ENCODE data around the gene CCDC15.
"Not testable (repeated sequence)": the region's sequence is repeated elsewhere in the genome, so short reads cannot be mapped to it uniquely, and the experiment has no call there.

Gene CCDC15

GRCh38 chr11:125001079-125001778, 47.2 kb downstream of the CCDC15 start:
- DNase-seq (ENCODE audit: low read depth in 2 of 2) = no peak

DNA sequence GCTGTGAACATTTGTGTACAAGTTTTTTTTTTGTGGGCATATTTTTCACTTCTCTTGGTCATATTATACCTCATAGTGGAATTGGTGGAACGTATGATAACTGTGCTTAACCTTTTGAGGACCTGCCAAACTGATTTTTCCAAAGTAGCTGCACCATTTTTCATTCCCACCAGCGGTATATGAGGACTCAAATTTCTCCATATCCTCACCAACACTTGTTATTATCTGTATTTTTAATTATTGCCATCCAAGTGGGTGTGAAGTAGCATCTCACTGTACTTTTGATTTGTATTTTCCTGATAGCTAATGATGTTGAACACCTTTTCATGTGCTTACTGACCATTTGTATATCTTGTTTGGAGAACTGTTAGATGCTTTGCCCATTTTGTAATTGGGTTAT, 47.8 kb downstream of the CCDC15 start:
- no peak for DNase-seq (ENCODE audit: low read depth in 2 of 2)

GRCh38 chr11:125005491-125005890, 51.5 kb downstream of the CCDC15 start:
- DNase-seq (ENCODE audit: low read depth in 2 of 2) = no peak

DNA sequence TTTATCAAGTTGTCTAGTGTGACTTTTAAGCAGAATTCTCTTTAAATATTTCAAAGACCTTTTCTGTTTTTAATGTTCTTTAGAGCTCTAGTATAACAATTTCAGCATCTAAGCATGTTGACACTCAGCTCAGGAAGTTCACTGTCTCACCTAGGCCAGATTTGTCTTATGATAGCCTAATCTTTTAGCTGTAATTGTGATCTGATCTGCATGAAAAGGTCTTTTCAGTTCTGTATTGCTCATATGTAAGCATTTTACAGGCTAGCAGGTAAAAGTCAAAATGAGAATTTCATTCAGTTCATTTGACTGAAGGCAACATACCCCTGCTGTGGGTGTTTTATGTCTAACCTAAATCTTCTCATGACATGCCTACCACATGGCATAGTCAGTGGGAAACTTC, 62.4 kb downstream of the CCDC15 start:
- DNase-seq (ENCODE audit: low read depth in 2 of 2) = no peak

DNA sequence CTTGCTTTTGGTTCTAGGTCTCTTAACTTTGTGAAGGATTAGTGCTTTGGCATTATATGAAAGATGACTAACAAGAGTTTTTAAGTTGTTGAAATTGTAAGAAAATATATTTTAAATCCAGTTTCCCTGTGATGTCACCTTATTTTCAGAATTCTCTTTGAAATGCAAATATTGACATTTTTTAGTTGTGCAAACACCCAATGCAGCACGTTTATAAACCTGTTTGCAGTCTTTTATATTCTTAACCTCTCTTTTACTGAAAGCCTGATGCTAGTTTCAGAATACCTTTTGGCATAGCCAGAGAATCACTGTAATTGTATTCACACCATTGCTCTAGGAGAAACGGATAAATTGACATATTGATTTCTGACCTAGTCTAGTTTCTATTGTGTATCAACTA, 66.3 kb downstream of the CCDC15 start:
- no peak for DNase-seq (ENCODE audit: low read depth in 2 of 2)

DNA sequence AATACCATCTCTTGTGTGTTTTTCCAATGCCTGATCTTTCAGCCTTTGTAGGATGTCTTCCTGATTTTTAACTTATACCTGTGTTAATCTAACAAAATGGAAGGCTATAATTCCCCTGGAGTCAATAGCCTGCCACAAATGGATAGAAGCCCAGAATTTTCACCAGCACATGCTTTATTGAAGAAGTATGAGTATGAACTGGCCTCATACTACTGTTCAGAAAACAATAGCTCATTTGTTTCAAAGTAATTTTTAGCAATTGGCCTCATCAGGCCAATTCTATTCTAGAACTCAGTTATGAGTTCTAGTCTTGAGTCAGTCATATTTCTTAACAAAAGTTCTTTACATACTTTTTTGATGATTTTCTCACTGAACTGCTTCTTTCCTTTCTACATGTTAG, 68.5 kb downstream of the CCDC15 start:
- no peak for DNase-seq (ENCODE audit: low read depth in 2 of 2)

DNA sequence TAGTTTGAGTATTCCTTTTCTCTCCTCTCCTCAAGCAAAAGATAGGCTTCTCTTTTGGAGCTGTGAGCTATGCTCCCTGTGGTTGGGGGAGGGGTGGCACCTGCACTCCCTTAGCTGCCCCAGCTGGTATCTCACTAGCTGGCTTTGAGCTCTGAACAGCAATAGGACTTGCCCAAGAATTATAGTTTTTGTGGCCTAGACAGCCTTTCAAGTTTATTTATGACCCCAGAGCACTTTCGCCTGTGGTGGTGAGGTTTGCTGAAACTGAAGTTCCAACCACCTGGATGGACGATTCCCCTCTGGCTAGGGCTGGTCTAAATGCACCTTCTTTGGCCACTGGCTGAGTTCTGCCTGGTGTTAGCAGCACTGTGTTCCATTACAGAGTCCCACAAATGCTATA, 72.0 kb downstream of the CCDC15 start:
- no peak for DNase-seq (ENCODE audit: low read depth in 2 of 2)

GRCh38 chr11:125029431-125029830, 75.4 kb downstream of the CCDC15 start:
- DNase-seq (ENCODE audit: low read depth in 2 of 2) = not testable (repeated sequence)

- no peak for DNase-seq (ENCODE audit: low read depth in 2 of 2)
Observed at GRCh38 chr11:125036933-125037332, 82.9 kb downstream of the CCDC15 start.

DNA sequence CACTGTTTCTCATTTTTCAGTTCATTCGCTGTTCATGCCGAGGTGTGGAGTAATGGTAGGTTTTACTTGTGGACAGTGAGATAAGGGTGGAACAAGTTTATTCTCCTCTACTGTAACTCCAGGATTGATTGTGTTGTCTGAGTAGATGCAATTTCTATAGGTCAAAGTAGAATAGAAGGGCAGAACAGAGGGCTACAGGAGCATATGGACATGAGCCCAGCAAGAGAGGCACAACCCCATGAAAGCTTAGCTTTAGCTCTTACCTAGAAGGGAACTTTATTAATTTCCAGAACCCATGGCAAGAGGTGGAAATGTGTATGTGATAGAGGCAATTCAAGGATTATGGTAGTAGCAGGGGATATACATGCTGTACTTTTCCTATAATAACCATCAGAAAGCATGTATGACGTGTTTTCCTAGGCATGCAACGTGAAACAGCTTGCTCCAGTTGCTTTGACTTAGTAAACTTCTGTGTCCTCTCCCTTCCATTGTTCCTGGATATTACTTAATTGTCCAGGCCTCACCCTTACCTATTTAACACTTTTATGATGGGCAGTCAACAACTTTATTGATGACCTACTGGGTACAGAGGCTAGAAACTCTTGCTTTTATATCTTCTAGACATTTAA, 95.3 kb downstream of the CCDC15 start:
- no peak for DNase-seq (ENCODE audit: low read depth in 2 of 2)

- no peak for DNase-seq (ENCODE audit: low read depth in 2 of 2)
Observed at GRCh38 chr11:125052047-125052446, 98.0 kb downstream of the CCDC15 start.

GRCh38 chr11:125053167-125053566, 99.2 kb downstream of the CCDC15 start:
- DNase-seq (ENCODE audit: low read depth in 2 of 2) = no peak

- no peak for DNase-seq (ENCODE audit: low read depth in 2 of 2)
Observed at GRCh38 chr11:125055107-125055715, 101.2 kb downstream of the CCDC15 start.

GRCh38 chr11:125056111-125056510, 102.1 kb downstream of the CCDC15 start:
- not testable (repeated sequence) for DNase-seq (ENCODE audit: low read depth in 2 of 2)

- no peak for DNase-seq (ENCODE audit: low read depth in 2 of 2)
Observed at GRCh38 chr11:125056931-125057692, 103.1 kb downstream of the CCDC15 start.

- no peak for DNase-seq (ENCODE audit: low read depth in 2 of 2)
Observed at GRCh38 chr11:125057693-125058016, 103.7 kb downstream of the CCDC15 start.

GRCh38 chr11:125061281-125061680, 107.3 kb downstream of the CCDC15 start:
- no peak for DNase-seq (ENCODE audit: low read depth in 2 of 2)

DNA sequence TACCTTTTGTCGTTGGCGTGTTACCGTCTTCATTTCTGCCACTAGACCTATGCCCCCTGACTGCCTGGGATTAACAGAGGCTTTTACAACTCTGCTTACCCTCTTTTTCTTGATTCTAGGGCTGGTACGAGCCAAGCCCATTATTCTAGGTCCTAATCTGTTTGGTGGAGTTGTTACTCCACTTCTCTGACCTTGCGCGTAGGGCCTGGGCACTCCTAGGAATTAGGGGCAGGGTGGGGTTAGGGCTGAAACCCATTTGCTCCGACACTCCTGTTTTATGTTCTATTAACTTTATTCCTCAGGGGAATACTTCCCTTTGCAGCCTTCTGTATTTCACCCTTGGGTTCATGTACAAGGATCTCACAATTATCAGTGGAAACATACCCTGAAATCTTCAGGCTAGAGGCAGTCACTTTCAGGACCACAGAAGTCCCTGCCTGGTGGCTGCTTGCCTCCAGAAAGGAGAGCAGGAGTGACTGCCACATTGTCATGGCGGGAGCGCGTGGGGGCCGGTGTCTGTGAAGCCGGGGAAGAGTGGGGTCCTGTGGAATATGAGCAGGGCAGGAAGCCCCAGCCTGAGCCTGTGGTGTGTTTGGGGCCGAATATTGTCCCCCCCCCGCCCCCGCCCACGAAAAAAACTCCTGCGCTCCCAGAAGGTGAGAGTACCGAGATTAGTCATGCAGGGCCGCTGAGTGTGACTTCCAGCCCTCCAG, 108.4 kb downstream of the CCDC15 start:
- DNase-seq (ENCODE audit: low read depth in 2 of 2) = no peak

DNA sequence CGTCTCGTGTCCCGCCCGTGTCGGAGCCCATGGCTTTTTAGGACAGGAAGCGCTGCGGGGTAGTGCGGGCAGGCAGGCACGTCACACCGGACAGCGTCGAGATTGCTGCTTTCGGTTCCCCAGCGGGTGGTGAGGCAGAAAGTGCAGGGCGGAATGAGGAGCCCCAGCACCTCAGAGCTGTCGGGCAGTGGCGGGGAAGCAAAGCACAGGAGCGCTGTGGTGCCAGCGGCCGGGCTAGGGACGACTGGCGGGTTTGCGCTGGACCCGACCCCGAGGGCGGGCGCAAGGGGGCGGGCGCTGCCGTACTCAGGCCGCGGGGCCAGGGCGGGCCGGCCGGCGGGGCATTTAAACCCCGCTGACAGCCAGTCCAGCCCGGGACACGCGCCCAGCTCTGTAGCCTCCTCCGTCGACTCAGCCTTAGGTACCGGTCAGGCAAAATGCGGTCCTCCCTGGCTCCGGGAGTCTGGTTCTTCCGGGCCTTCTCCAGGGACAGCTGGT, 109.0 kb downstream of the CCDC15 start, which contains the start of gene SLC37A2:
Gene SLC37A2 (plus strand): TSS at position 375 of the 498 bp plus-strand sequence. CDS start 63 bp downstream, at position 438.
- DNase-seq (ENCODE audit: low read depth in 2 of 2) = peak in 1 of 2 donors; percentile 17

DNA sequence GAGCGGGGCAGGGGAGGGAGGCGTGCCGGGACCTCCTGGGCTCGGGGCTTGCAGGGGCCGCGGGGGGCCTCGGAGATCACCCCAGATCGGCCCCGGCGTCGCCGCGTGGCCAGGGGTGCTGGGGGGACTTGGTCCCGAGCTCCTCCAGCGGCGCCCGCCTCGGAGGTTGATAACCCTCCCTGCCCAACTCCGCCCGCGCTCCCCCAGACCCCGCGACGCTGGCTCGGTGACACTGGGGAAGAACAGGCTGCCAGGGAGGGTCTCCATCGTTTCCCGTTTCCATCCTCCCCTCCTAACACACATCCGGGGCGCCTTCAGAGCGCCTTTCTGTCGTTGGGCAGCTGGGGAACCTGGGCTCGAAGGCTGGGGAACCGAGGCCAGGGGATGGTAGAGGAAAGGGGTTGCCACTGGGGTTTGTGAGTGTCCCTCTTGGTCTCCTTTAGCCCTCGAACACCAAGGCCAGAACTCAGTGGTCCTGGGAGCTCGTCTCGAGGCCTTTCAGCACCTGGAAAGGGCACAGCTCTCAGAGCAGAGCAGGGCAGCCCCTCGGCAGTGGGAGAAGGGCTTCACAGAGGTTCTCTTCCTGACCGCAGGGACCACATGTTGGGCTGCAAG, 109.5 kb downstream of the CCDC15 start:
- DNase-seq (ENCODE audit: low read depth in 2 of 2) = no peak

GRCh38 chr11:125064070-125064469, 110.1 kb downstream of the CCDC15 start:
- DNase-seq (ENCODE audit: low read depth in 2 of 2) = no peak

Data from activated CD8-positive, alpha-beta memory T cell treated with anti-CD3 and anti-CD28 coated beads for 4 hours (primary cell).